Neutrophil (primary cell): Measurements from ENCODE around the gene SHH.

Experiments used
- H3K27ac ChIP-seq: fragments of 200-600 bp; sonication (generic); 2 replicates; pipeline ENCODE4 v1.5.1; 2016; ENCODE audit warnings: mild to moderate bottlenecking, moderate library complexity
- H3K27me3 ChIP-seq: fragments of 200-600 bp; sonication (generic); 2 replicates; pipeline ENCODE4 v1.6.0; 2016; ENCODE audit warnings: mild to moderate bottlenecking
- H3K36me3 ChIP-seq: fragments of 200-600 bp; sonication (generic); 2 replicates; pipeline ENCODE4 v1.5.1; 2017
- H3K4me1 ChIP-seq, 2 experiments: fragments of 200-600 bp in 1 of 2; sonication (generic) in 1 of 2; 1 replicate in 1 of 2; 2 replicates in 1 of 2; pipeline versions ENCODE4 v1.5.1 to v1.6.1; 2013 to 2016; ENCODE audit warnings: low read depth in 1 of 2, low read length in 1 of 2, mild to moderate bottlenecking in 1 of 2, moderate library complexity in 1 of 2; ENCODE audit not compliant: control insufficient read depth in 1 of 2, insufficient read depth in 1 of 2
- H3K4me3 ChIP-seq, 2 experiments: fragments of 200-600 bp in 1 of 2; sonication (generic) in 1 of 2; 1 replicate in 1 of 2; 2 replicates in 1 of 2; pipeline ENCODE4 v1.5.1; 2013 to 2016; ENCODE audit warnings: low read depth in 1 of 2, low read length in 1 of 2, mild to moderate bottlenecking in 1 of 2, moderate library complexity in 1 of 2
- H3K9me3 ChIP-seq: fragments of 200-600 bp; sonication (generic); 2 replicates; pipeline ENCODE4 v1.5.1; 2016
- CTCF ChIP-seq: fragments of 200-600 bp; sonication (generic); IDR thresholded peaks from 2 replicates; pipeline ENCODE4 v1.5.1; 2016; ENCODE audit warnings: antibody characterized with exemption

The SHH gene

GRCh38 chr7:155751409-155751808, 60.9 kb downstream of the SHH start:
- no peak for TF ChIP-seq CTCF
- Histone ChIP-seq H3K4me1 (peaks cover 26 to 29% of the 10 kb centered on the region in 2 experiments), H3K27me3 (no peaks in the 10 kb centered on the region), H3K27ac (no peak overlapping the region), H3K36me3 (peaks cover 30% of the 10 kb centered on the region), H3K4me3 (no peak overlapping the region), H3K9me3 (no peaks in the 10 kb centered on the region)

GRCh38 chr7:155750255-155751125, 61.8 kb downstream of the SHH start:
- no peaks in the 10 kb centered on the region for H3K9me3 ChIP-seq
- H3K4me3 ChIP-seq: no peak overlapping the region
- no peak overlapping the region for H3K27ac ChIP-seq
- H3K27me3 ChIP-seq: no peaks in the 10 kb centered on the region
- TF ChIP-seq CTCF: no peak
- peaks cover 39% of the 10 kb centered on the region for H3K36me3 ChIP-seq
- peaks cover 26 to 29% of the 10 kb centered on the region in 2 experiments for H3K4me1 ChIP-seq
